GM10248 (cell line): ENCODE data around the gene CILP2.

ENCODE experiments used
- CTCF ChIA-PET: fragments of 300-600 bp; sonication (Branson Sonifier 250); formaldehyde crosslinking; extraction: SDS; loops from one replicate; lab custom pipeline; 2021; ENCODE audit warnings: antibody characterized with exemption; lab: Yijun Ruan, JAX
- POLR2A ChIA-PET: fragments of 350-650 bp; sonication (Branson Sonifier 250); formaldehyde crosslinking; extraction: SDS; loops from one replicate; lab custom pipeline; 2020; ENCODE audit warnings: antibody characterized with exemption; lab: Yijun Ruan, JAX
- DNase-seq: peaks from one replicate; pipeline ENCODE4 v3.0.0; 2012; ENCODE audit errors: extremely low spot score
- TF ChIP-seq, protein P1 (sequence below): IDR thresholded peaks from 2 replicates; pipeline ENCODE4 v1.5.1; 2012; ENCODE audit warnings: mild to moderate bottlenecking, low read depth; ENCODE audit errors: extremely low read depth, missing control alignments, control extremely low read depth

CILP2 gene

DNA sequence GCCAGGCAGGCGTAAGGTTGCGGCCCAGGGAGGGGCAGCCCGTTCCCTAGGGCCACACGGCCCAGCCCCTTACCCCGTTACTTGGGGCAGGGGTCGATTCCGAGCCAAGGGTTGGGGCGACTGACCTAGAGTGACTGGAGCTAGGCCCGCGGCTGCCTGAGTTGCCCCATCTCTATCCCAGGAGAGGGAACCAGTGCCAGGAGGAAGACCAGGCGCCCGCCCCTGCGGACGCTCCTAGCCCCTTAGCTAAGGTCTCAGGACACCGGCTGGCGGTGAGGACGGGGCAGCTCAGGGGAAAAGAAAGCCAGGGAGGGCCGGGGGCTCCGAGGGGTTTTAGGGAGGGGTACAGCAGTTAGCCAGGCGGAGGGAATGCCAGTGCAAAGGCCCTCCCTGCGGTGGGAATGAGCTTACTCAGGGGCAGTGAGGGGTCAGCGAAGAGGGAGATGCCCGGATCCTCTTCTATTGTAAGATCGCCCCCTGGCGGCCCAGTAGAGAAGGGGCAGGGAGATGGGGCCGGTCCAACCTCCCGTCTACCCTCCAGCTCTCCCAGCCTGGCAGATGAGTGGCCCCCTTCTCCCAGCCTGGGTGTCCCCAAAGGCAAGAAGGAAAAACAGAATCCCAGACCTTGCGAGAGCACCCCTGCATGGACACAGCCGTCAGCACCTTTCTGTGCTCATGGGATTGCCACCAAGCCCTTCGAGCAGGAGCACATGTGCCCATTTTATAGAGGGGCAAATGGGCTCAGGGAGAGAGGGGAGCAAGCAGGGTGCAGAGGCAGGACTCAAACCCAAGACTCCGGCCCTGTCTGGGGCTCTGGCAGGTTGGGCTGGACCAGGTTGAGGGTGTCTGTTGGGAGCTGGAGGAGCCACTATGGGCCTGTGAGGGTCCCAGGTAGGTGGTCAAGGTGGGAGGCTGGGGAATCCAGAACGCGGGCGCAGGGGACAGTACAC is 16.3 kb downstream of the CILP2 start:
- TF ChIP-seq, protein P1, sequence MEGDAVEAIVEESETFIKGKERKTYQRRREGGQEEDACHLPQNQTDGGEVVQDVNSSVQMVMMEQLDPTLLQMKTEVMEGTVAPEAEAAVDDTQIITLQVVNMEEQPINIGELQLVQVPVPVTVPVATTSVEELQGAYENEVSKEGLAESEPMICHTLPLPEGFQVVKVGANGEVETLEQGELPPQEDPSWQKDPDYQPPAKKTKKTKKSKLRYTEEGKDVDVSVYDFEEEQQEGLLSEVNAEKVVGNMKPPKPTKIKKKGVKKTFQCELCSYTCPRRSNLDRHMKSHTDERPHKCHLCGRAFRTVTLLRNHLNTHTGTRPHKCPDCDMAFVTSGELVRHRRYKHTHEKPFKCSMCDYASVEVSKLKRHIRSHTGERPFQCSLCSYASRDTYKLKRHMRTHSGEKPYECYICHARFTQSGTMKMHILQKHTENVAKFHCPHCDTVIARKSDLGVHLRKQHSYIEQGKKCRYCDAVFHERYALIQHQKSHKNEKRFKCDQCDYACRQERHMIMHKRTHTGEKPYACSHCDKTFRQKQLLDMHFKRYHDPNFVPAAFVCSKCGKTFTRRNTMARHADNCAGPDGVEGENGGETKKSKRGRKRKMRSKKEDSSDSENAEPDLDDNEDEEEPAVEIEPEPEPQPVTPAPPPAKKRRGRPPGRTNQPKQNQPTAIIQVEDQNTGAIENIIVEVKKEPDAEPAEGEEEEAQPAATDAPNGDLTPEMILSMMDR, result peak; percentile 68
- DNase-seq, result peak; percentile 85

DNA sequence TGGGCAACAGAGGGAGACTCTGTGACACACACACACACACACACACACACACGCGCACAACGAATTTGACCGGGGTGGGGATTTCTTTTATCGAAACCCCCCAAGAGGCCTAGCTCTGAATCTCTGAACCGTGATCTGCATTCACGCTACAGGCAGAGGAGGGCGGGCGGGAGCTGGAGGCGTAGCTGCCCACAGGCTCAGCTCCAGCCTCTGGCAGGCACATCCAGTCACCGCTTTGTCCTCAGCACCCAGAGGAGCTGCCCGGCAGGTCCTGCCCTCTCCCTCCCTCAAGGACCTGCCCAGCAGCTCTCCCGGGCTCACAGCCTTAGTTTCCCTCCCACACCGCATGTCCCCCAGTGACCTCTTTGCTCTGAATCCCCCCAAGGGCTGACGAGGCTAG is 20.0 kb downstream of the CILP2 start:
- no peak for DNase-seq
- POLR2A ChIA-PET, result interaction anchor here (0.6 to 0.7 kb wide), 2 partner anchors 11 to 62 kb away, joined by 3 to 4 read pairs; no protein-coding TSS in a partner anchor
- CTCF ChIA-PET, result interaction anchor here (0.9 to 16.5 kb wide), 6 partner anchors 9 to 86 kb away, joined by 3 to 251 read pairs (median 4); partner anchors contain the start of genes CILP2, GMIP and YJEFN3
- TF ChIP-seq, protein P1, result no peak

More for the DNA sequence above, 16.3 kb downstream of the CILP2 start:
- CTCF ChIA-PET, result interaction anchor here (0.6 to 16.5 kb wide), 37 partner anchors 7 to 192 kb away, joined by 3 to 251 read pairs (median 6); partner anchors contain the start of genes CILP2, GMIP, NDUFA13 and TSSK6
- POLR2A ChIA-PET, result no interaction called here

GRCh38 chr19:19558636-19559035 is 20.6 kb downstream of the CILP2 start:
- ChIA-PET POLR2A (interaction anchor here (0.7 kb wide), 1 partner anchor 10 kb away, joined by 3 read pairs; no protein-coding TSS in a partner anchor), CTCF (interaction anchor here (0.9 to 16.5 kb wide), 5 partner anchors 9 to 85 kb away, joined by 3 to 251 read pairs (median 5); partner anchors contain the start of genes CILP2, GMIP and YJEFN3)
- no peak for DNase-seq
- TF ChIP-seq, protein P1, result no peak

- TF ChIP-seq, protein P1, result no peak
- ChIA-PET CTCF (interaction anchor here (1.1 to 1.2 kb wide), 2 partner anchors 10 to 15 kb away, joined by 3 to 4 read pairs; no protein-coding TSS in a partner anchor), POLR2A (no interaction called here)
- DNase-seq, result no peak
These were observed 21.9 kb downstream of the CILP2 start for GRCh38 chr19:19559931-19560330.

DNA sequence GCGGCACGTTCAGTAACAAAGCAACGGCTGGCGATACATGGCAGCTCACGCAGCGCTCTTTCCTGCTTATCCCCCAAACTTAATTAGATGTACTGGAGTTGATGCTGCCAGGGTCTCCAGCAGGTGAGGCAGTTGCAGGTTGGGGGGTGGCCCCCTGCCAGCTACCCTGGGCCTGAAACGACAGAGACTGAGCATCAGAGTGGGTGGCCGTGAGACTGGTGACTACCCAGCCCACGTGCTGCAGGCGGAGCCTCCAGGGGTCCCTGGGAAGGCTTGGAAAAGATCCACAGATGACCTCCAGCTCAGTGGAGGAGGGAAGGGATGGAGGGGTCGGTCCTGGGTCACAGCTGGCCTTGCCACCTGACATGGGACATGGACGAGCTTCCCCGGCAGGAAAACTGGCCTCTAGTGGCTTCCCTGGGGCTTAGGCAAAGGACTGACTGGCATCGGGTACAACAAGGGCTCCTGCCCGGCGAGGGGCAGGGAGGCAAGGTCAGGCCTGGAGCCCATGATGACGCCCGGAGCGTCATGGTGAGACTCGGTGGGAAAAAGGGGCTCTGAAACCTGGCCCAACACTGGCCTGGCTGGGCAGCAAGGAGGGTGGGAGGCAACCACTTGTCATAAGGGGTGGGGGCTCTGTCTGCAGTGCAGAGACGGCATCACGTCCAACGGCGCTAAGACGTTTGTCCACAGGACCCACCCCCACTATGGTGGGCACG is 24.0 kb downstream of the CILP2 start:
- DNase-seq, result no peak
- POLR2A ChIA-PET, result no interaction called here
- CTCF ChIA-PET, result interaction anchor here (1.3 to 2.9 kb wide), 2 partner anchors 9 to 19 kb away, joined by 3 to 17 read pairs; no protein-coding TSS in a partner anchor
- TF ChIP-seq, protein P1, result no peak
